ENCODE measurements around the gene SH2D4B.
"Not testable (repeated sequence)": the region's sequence is repeated elsewhere in the genome, so short reads cannot be mapped to it uniquely, and the experiment has no call there.

Gene SH2D4B

GRCh38 chr10:80524190-80524909 lies 13.4 kb upstream of the SH2D4B start:
- no peak for DNase-seq (ENCODE audit: low spot score in 2 of 2)
- Histone ChIP-seq H3K27me3 (ENCODE audit: low read depth) (no peaks in the 10 kb centered on the region), H3K9me3 (no peaks in the 10 kb centered on the region), H3K4me3 (no peak overlapping the region), H3K36me3 (replicated peaks) (no peaks in the 10 kb centered on the region), H3K4me1 (no peaks in the 10 kb centered on the region)
- in situ Hi-C loops (cut with MboI; ENCODE audit: low sequenced_read_pairs), result no loop called here

- Histone ChIP-seq H3K36me3 (replicated peaks) (no peaks in the 10 kb centered on the region), H3K4me1 (no peaks in the 10 kb centered on the region), H3K9me3 (no peaks in the 10 kb centered on the region), H3K27me3 (ENCODE audit: low read depth) (no peaks in the 10 kb centered on the region), H3K4me3 (no peak overlapping the region)
- DNase-seq (ENCODE audit: low spot score in 2 of 2), result no peak
- in situ Hi-C loops (cut with MboI; ENCODE audit: low sequenced_read_pairs), result no loop called here
These were observed 11.5 kb upstream of the SH2D4B start for GRCh38 chr10:80526218-80526617.

- in situ Hi-C loops (cut with MboI; ENCODE audit: low sequenced_read_pairs), result no loop called here
- Histone ChIP-seq H3K27me3 (ENCODE audit: low read depth) (no peaks in the 10 kb centered on the region), H3K9me3 (no peaks in the 10 kb centered on the region), H3K4me1 (no peaks in the 10 kb centered on the region), H3K36me3 (replicated peaks) (no peaks in the 10 kb centered on the region), H3K4me3 (no peak overlapping the region)
- DNase-seq (ENCODE audit: low spot score in 2 of 2), result no peak
These were observed 11.0 kb upstream of the SH2D4B start for GRCh38 chr10:80526742-80527141.

- DNase-seq (ENCODE audit: low spot score in 2 of 2), result no peak
- in situ Hi-C loops (cut with MboI; ENCODE audit: low sequenced_read_pairs), result no loop called here
- H3K4me3 ChIP-seq, result no peak overlapping the region
- no peaks in the 10 kb centered on the region for H3K27me3 ChIP-seq (ENCODE audit: low read depth)
- no peaks in the 10 kb centered on the region for H3K9me3 ChIP-seq
- H3K4me1 ChIP-seq, result no peaks in the 10 kb centered on the region
- H3K36me3 ChIP-seq (replicated peaks), result no peaks in the 10 kb centered on the region
These were observed 9.5 kb upstream of the SH2D4B start for GRCh38 chr10:80528185-80528700.

GRCh38 chr10:80528901-80529300 lies 8.8 kb upstream of the SH2D4B start:
- in situ Hi-C loops (cut with MboI; ENCODE audit: low sequenced_read_pairs), result no loop called here
- Histone ChIP-seq H3K27me3 (ENCODE audit: low read depth) (no peaks in the 10 kb centered on the region), H3K9me3 (no peaks in the 10 kb centered on the region), H3K4me1 (no peaks in the 10 kb centered on the region), H3K4me3 (no peak overlapping the region), H3K36me3 (replicated peaks) (no peaks in the 10 kb centered on the region)
- no peak for DNase-seq (ENCODE audit: low spot score in 2 of 2)

- Histone ChIP-seq H3K4me3 (no peak overlapping the region), H3K9me3 (no peaks in the 10 kb centered on the region), H3K4me1 (no peaks in the 10 kb centered on the region), H3K36me3 (replicated peaks) (no peaks in the 10 kb centered on the region), H3K27me3 (ENCODE audit: low read depth) (no peaks in the 10 kb centered on the region)
- in situ Hi-C loops (cut with MboI; ENCODE audit: low sequenced_read_pairs), result no loop called here
- DNase-seq (ENCODE audit: low spot score in 2 of 2), result no peak
These were observed 8.1 kb upstream of the SH2D4B start for GRCh38 chr10:80529604-80530003.

GRCh38 chr10:80530251-80530650 lies 7.5 kb upstream of the SH2D4B start:
- H3K27me3 ChIP-seq (ENCODE audit: low read depth), result no peaks in the 10 kb centered on the region
- H3K4me3 ChIP-seq, result no peak overlapping the region
- H3K36me3 ChIP-seq (replicated peaks), result no peaks in the 10 kb centered on the region
- no peak for DNase-seq (ENCODE audit: low spot score in 2 of 2)
- in situ Hi-C loops (cut with MboI; ENCODE audit: low sequenced_read_pairs), result no loop called here
- H3K4me1 ChIP-seq, result no peaks in the 10 kb centered on the region
- H3K9me3 ChIP-seq, result no peaks in the 10 kb centered on the region

GRCh38 chr10:80530816-80531215 lies 6.9 kb upstream of the SH2D4B start:
- Histone ChIP-seq H3K4me1 (no peaks in the 10 kb centered on the region), H3K27me3 (ENCODE audit: low read depth) (no peaks in the 10 kb centered on the region), H3K9me3 (no peaks in the 10 kb centered on the region), H3K36me3 (replicated peaks) (no peaks in the 10 kb centered on the region), H3K4me3 (no peak overlapping the region)
- in situ Hi-C loops (cut with MboI; ENCODE audit: low sequenced_read_pairs), result no loop called here
- no peak for DNase-seq (ENCODE audit: low spot score in 2 of 2)

- no peaks in the 10 kb centered on the region for H3K4me1 ChIP-seq
- H3K27me3 ChIP-seq (ENCODE audit: low read depth), result no peaks in the 10 kb centered on the region
- DNase-seq (ENCODE audit: low spot score in 2 of 2), result no peak
- in situ Hi-C loops (cut with MboI; ENCODE audit: low sequenced_read_pairs), result no loop called here
- H3K9me3 ChIP-seq, result no peaks in the 10 kb centered on the region
- no peak overlapping the region for H3K4me3 ChIP-seq
- H3K36me3 ChIP-seq (replicated peaks), result no peaks in the 10 kb centered on the region
These were observed 5.1 kb upstream of the SH2D4B start for GRCh38 chr10:80532571-80532970.

- DNase-seq (ENCODE audit: low spot score in 2 of 2); in situ Hi-C loops (cut with MboI; ENCODE audit: low sequenced_read_pairs); H3K27me3 ChIP-seq (ENCODE audit: low read depth); H3K4me1 ChIP-seq; H3K9me3 ChIP-seq; H3K36me3 ChIP-seq (replicated peaks); H3K4me3 ChIP-seq: not testable (repeated sequence)
These were observed 3.6 kb upstream of the SH2D4B start for GRCh38 chr10:80534059-80534458.

GRCh38 chr10:80534646-80535045 lies 3.1 kb upstream of the SH2D4B start:
- H3K4me3 ChIP-seq; H3K27me3 ChIP-seq (ENCODE audit: low read depth); DNase-seq (ENCODE audit: low spot score in 2 of 2); H3K4me1 ChIP-seq; H3K36me3 ChIP-seq (replicated peaks); in situ Hi-C loops (cut with MboI; ENCODE audit: low sequenced_read_pairs); H3K9me3 ChIP-seq: not testable (repeated sequence)

- in situ Hi-C loops (cut with MboI; ENCODE audit: low sequenced_read_pairs), result no loop called here
- Histone ChIP-seq H3K4me1 (no peaks in the 10 kb centered on the region), H3K36me3 (replicated peaks) (no peaks in the 10 kb centered on the region), H3K27me3 (ENCODE audit: low read depth) (no peaks in the 10 kb centered on the region), H3K9me3 (no peaks in the 10 kb centered on the region), H3K4me3 (no peak overlapping the region)
- no peak for DNase-seq (ENCODE audit: low spot score in 2 of 2)
These were observed 1.9 kb upstream of the SH2D4B start for GRCh38 chr10:80535671-80536360.

- Histone ChIP-seq H3K36me3 (replicated peaks) (no peaks in the 10 kb centered on the region), H3K27me3 (ENCODE audit: low read depth) (no peaks in the 10 kb centered on the region), H3K9me3 (no peaks in the 10 kb centered on the region), H3K4me1 (no peaks in the 10 kb centered on the region), H3K4me3 (no peak overlapping the region)
- no peak for DNase-seq (ENCODE audit: low spot score in 2 of 2)
- in situ Hi-C loops (cut with MboI; ENCODE audit: low sequenced_read_pairs), result no loop called here
These were observed 1.3 kb upstream of the SH2D4B start for GRCh38 chr10:80536361-80536835.

GRCh38 chr10:80537086-80537735 lies 491 bp upstream of the SH2D4B start:
- H3K4me1 ChIP-seq, result no peaks in the 10 kb centered on the region
- H3K4me3 ChIP-seq, result no peak overlapping the region
- in situ Hi-C loops (cut with MboI; ENCODE audit: low sequenced_read_pairs), result no loop called here
- no peaks in the 10 kb centered on the region for H3K36me3 ChIP-seq (replicated peaks)
- no peaks in the 10 kb centered on the region for H3K9me3 ChIP-seq
- H3K27me3 ChIP-seq (ENCODE audit: low read depth), result no peaks in the 10 kb centered on the region
- DNase-seq (ENCODE audit: low spot score in 2 of 2), result no peak

Data from HAP-1 (cell line).